ENCODE measurements around the gene TAF3. TPM values are rescaled to one million over a fixed set of nuclear protein-coding genes. Genes with fewer than 3 reads are reported as not detected.

Gene TAF3
- total and polyA plus RNA-seq, 5 donors from 2014 or later = 6.8 to 20.8 (median 8.8) TPM

- no peak for DNase-seq
- H3K4me1 ChIP-seq (ENCODE audit: control insufficient read depth, insufficient read depth, low read length, poor library complexity, severe bottlenecking) = no peaks in the 10 kb centered on the region
- H3K4me3 ChIP-seq (ENCODE audit: low read depth, low read length) = no peak overlapping the region
- H3K36me3 Mint-ChIP-seq = peaks cover 5% of the 10 kb centered on the region
- H3K27ac ChIP-seq (ENCODE audit: insufficient read depth, low read length, poor library complexity, severe bottlenecking) = no peak overlapping the region
- no peaks in the 10 kb centered on the region for H3K9me3 Mint-ChIP-seq
- peaks cover 23 to 57% (median 47%) of the 10 kb centered on the region in 4 donors for H3K4me1 Mint-ChIP-seq
- no peak overlapping the region for H3K4me3 Mint-ChIP-seq
- no peak overlapping the region for H3K27ac Mint-ChIP-seq
- no peaks in the 10 kb centered on the region for H3K9me3 ChIP-seq (ENCODE audit: control insufficient read depth in 2 of 2, low read length in 2 of 2)
- ATAC-seq (ENCODE audit: low read depth in 2 of 2) = no peak
- H3K27me3 ChIP-seq (ENCODE audit: control insufficient read depth, insufficient read depth, low read length) = no peaks in the 10 kb centered on the region
- no peaks in the 10 kb centered on the region for H3K36me3 ChIP-seq (ENCODE audit: control insufficient read depth, insufficient read depth, low read length)
- no peaks in the 10 kb centered on the region for H3K27me3 Mint-ChIP-seq
These were observed 69.0 kb downstream of the TAF3 start for GRCh38 chr10:7887174-7887816.

- Histone ChIP-seq H3K4me3 (ENCODE audit: low read depth, low read length) (no peak overlapping the region), H3K9me3 (ENCODE audit: control insufficient read depth in 2 of 2, low read length in 2 of 2) (no peaks in the 10 kb centered on the region), H3K36me3 (ENCODE audit: control insufficient read depth, insufficient read depth, low read length) (no peaks in the 10 kb centered on the region), H3K4me1 (ENCODE audit: control insufficient read depth, insufficient read depth, low read length, poor library complexity, severe bottlenecking) (no peaks in the 10 kb centered on the region), H3K27ac (ENCODE audit: insufficient read depth, low read length, poor library complexity, severe bottlenecking) (no peak overlapping the region), H3K27me3 (ENCODE audit: control insufficient read depth, insufficient read depth, low read length) (no peaks in the 10 kb centered on the region)
- Mint-ChIP-seq H3K36me3 (peaks cover 12% of the 10 kb centered on the region), H3K27ac (peak overlapping the region in 2 of 3 donors; percentile 12 to 43), H3K9me3 (no peaks in the 10 kb centered on the region), H3K4me3 (no peak overlapping the region), H3K4me1 (peaks cover 23 to 56% (median 48%) of the 10 kb centered on the region in 4 donors), H3K27me3 (no peaks in the 10 kb centered on the region)
- DNase-seq (no peak), ATAC-seq (ENCODE audit: low read depth in 2 of 2) (no peak)
These were observed 71.7 kb downstream of the TAF3 start for GRCh38 chr10:7889947-7890542.

GRCh38 chr10:7890781-7891180 is 72.5 kb downstream of the TAF3 start:
- Mint-ChIP-seq H3K9me3 (no peaks in the 10 kb centered on the region), H3K4me1 (peaks cover 23 to 53% (median 49%) of the 10 kb centered on the region in 4 donors), H3K36me3 (peaks cover 18% of the 10 kb centered on the region), H3K27me3 (no peaks in the 10 kb centered on the region), H3K27ac (no peak overlapping the region), H3K4me3 (peak overlapping the region in 1 of 4 donors; percentile 32)
- Histone ChIP-seq H3K36me3 (ENCODE audit: control insufficient read depth, insufficient read depth, low read length) (no peaks in the 10 kb centered on the region), H3K9me3 (ENCODE audit: control insufficient read depth in 2 of 2, low read length in 2 of 2) (no peaks in the 10 kb centered on the region), H3K4me1 (ENCODE audit: control insufficient read depth, insufficient read depth, low read length, poor library complexity, severe bottlenecking) (no peaks in the 10 kb centered on the region), H3K4me3 (ENCODE audit: low read depth, low read length) (no peak overlapping the region), H3K27ac (ENCODE audit: insufficient read depth, low read length, poor library complexity, severe bottlenecking) (no peak overlapping the region), H3K27me3 (ENCODE audit: control insufficient read depth, insufficient read depth, low read length) (no peaks in the 10 kb centered on the region)
- no peak for DNase-seq
- ATAC-seq (ENCODE audit: low read depth in 2 of 2) = no peak

DNA sequence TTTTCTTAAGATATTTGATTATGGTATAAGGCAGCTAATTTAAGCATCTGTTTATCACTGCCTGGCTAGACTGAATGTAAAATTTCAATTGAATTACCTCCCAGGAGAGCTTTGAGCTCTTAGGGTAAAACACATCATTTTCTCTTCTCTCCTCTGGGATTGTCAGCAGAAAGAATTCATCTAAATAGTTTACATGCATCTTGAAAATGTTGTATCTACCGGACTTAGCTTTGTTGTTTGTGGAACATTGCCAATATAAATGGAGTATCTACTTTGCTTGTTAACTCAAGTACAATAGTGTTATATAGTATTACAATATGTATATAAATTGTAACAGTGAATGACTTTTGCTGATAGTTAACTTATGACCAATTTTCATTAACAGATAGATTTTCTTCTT is 73.3 kb downstream of the TAF3 start:
- H3K27me3 ChIP-seq (ENCODE audit: control insufficient read depth, insufficient read depth, low read length) = no peaks in the 10 kb centered on the region
- no peak for ATAC-seq (ENCODE audit: low read depth in 2 of 2)
- no peaks in the 10 kb centered on the region for H3K9me3 Mint-ChIP-seq
- H3K36me3 Mint-ChIP-seq = peaks cover 24% of the 10 kb centered on the region
- no peak overlapping the region for H3K27ac ChIP-seq (ENCODE audit: insufficient read depth, low read length, poor library complexity, severe bottlenecking)
- peaks cover 6% of the 10 kb centered on the region for H3K36me3 ChIP-seq (ENCODE audit: control insufficient read depth, insufficient read depth, low read length)
- H3K4me3 ChIP-seq (ENCODE audit: low read depth, low read length) = no peak overlapping the region
- DNase-seq = no peak
- peaks cover 19 to 52% (median 48%) of the 10 kb centered on the region in 4 donors for H3K4me1 Mint-ChIP-seq
- H3K27me3 Mint-ChIP-seq = no peaks in the 10 kb centered on the region
- H3K4me1 ChIP-seq (ENCODE audit: control insufficient read depth, insufficient read depth, low read length, poor library complexity, severe bottlenecking) = no peaks in the 10 kb centered on the region
- H3K27ac Mint-ChIP-seq = no peak overlapping the region
- H3K4me3 Mint-ChIP-seq = no peak overlapping the region
- H3K9me3 ChIP-seq (ENCODE audit: control insufficient read depth in 2 of 2, low read length in 2 of 2) = no peaks in the 10 kb centered on the region

- Histone ChIP-seq H3K27ac (ENCODE audit: insufficient read depth, low read length, poor library complexity, severe bottlenecking) (no peak overlapping the region), H3K36me3 (ENCODE audit: control insufficient read depth, insufficient read depth, low read length) (peaks cover 11% of the 10 kb centered on the region), H3K27me3 (ENCODE audit: control insufficient read depth, insufficient read depth, low read length) (no peaks in the 10 kb centered on the region), H3K9me3 (ENCODE audit: control insufficient read depth in 2 of 2, low read length in 2 of 2) (no peaks in the 10 kb centered on the region), H3K4me1 (ENCODE audit: control insufficient read depth, insufficient read depth, low read length, poor library complexity, severe bottlenecking) (no peaks in the 10 kb centered on the region), H3K4me3 (ENCODE audit: low read depth, low read length) (no peak overlapping the region)
- no peak overlapping the region for H3K4me3 Mint-ChIP-seq
- no peak overlapping the region for H3K27ac Mint-ChIP-seq
- H3K36me3 Mint-ChIP-seq = peaks cover 29% of the 10 kb centered on the region
- ATAC-seq (ENCODE audit: low read depth in 2 of 2) (no peak), DNase-seq (no peak)
- peaks cover 19 to 52% (median 49%) of the 10 kb centered on the region in 4 donors for H3K4me1 Mint-ChIP-seq
- H3K27me3 Mint-ChIP-seq = no peaks in the 10 kb centered on the region
- no peaks in the 10 kb centered on the region for H3K9me3 Mint-ChIP-seq
These were observed 73.8 kb downstream of the TAF3 start for GRCh38 chr10:7892146-7892545.

DNA sequence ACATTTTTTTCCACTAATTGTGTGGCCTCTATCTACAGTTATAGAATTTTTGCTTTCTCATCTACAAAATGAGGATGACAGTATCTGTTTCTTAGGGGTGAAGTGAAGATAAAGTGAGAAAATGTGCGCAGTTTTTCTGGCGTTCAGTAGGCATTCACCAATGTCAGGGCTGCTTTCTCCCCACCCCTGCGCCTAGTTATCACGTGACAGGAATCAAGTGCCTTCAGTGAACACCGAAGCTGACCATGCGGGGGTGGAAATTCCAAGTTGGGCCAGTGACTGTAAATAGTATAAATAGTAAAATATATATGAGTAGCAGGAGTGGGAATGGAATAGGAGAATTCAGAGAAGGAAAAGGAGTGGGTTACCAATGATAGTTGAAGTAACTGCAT is 77.4 kb downstream of the TAF3 start:
- no peak for ATAC-seq (ENCODE audit: low read depth in 2 of 2)
- Histone ChIP-seq H3K27ac (ENCODE audit: insufficient read depth, low read length, poor library complexity, severe bottlenecking) (no peak overlapping the region), H3K27me3 (ENCODE audit: control insufficient read depth, insufficient read depth, low read length) (no peaks in the 10 kb centered on the region), H3K9me3 (ENCODE audit: control insufficient read depth in 2 of 2, low read length in 2 of 2) (no peaks in the 10 kb centered on the region), H3K36me3 (ENCODE audit: control insufficient read depth, insufficient read depth, low read length) (peaks cover 15% of the 10 kb centered on the region), H3K4me1 (ENCODE audit: control insufficient read depth, insufficient read depth, low read length, poor library complexity, severe bottlenecking) (no peaks in the 10 kb centered on the region), H3K4me3 (ENCODE audit: low read depth, low read length) (no peak overlapping the region)
- Mint-ChIP-seq H3K27me3 (no peaks in the 10 kb centered on the region), H3K36me3 (peaks cover 50% of the 10 kb centered on the region), H3K4me1 (peaks cover 18 to 36% (median 30%) of the 10 kb centered on the region in 4 donors), H3K27ac (no peak overlapping the region), H3K9me3 (no peaks in the 10 kb centered on the region), H3K4me3 (no peak overlapping the region)
- DNase-seq = no peak

DNA sequence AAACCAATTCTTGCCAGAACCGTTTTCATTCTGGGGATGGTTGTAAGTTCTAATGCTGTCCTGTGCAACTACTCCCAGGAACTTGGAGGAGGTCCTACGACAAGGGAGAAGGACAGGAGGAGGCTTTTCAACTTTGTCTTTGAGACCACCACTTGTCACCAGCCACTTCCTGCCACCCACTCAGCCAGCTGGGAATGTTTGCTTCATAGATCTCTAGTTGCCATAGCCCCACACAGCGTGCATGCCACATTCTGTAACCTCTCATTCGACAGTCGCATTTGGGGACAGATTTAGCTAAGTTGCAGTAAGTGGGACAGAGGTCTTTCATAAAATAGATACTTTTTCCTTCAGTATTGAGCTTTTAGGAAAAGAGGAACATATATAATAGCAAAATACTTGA is 78.0 kb downstream of the TAF3 start:
- H3K36me3 ChIP-seq (ENCODE audit: control insufficient read depth, insufficient read depth, low read length) = peaks cover 15% of the 10 kb centered on the region
- peaks cover 16 to 32% (median 27%) of the 10 kb centered on the region in 4 donors for H3K4me1 Mint-ChIP-seq
- H3K4me3 ChIP-seq (ENCODE audit: low read depth, low read length) = no peak overlapping the region
- H3K27ac Mint-ChIP-seq = no peak overlapping the region
- no peaks in the 10 kb centered on the region for H3K9me3 ChIP-seq (ENCODE audit: control insufficient read depth in 2 of 2, low read length in 2 of 2)
- H3K4me3 Mint-ChIP-seq = no peak overlapping the region
- H3K9me3 Mint-ChIP-seq = no peaks in the 10 kb centered on the region
- no peak overlapping the region for H3K27ac ChIP-seq (ENCODE audit: insufficient read depth, low read length, poor library complexity, severe bottlenecking)
- no peaks in the 10 kb centered on the region for H3K27me3 ChIP-seq (ENCODE audit: control insufficient read depth, insufficient read depth, low read length)
- no peak for DNase-seq
- H3K36me3 Mint-ChIP-seq = peaks cover 50% of the 10 kb centered on the region
- no peak for ATAC-seq (ENCODE audit: low read depth in 2 of 2)
- H3K4me1 ChIP-seq (ENCODE audit: control insufficient read depth, insufficient read depth, low read length, poor library complexity, severe bottlenecking) = no peaks in the 10 kb centered on the region
- H3K27me3 Mint-ChIP-seq = no peaks in the 10 kb centered on the region

GRCh38 chr10:7901256-7901655 is 83.0 kb downstream of the TAF3 start:
- no peak overlapping the region for H3K4me3 ChIP-seq (ENCODE audit: low read depth, low read length)
- Mint-ChIP-seq H3K4me1 (peaks cover 8 to 46% (median 22%) of the 10 kb centered on the region in 4 donors), H3K27ac (no peak overlapping the region), H3K36me3 (peaks cover 32% of the 10 kb centered on the region), H3K4me3 (no peak overlapping the region), H3K9me3 (no peaks in the 10 kb centered on the region), H3K27me3 (no peaks in the 10 kb centered on the region)
- H3K4me1 ChIP-seq (ENCODE audit: control insufficient read depth, insufficient read depth, low read length, poor library complexity, severe bottlenecking) = no peaks in the 10 kb centered on the region
- no peaks in the 10 kb centered on the region for H3K27me3 ChIP-seq (ENCODE audit: control insufficient read depth, insufficient read depth, low read length)
- no peak overlapping the region for H3K27ac ChIP-seq (ENCODE audit: insufficient read depth, low read length, poor library complexity, severe bottlenecking)
- peaks cover 12% of the 10 kb centered on the region for H3K36me3 ChIP-seq (ENCODE audit: control insufficient read depth, insufficient read depth, low read length)
- no peak for DNase-seq
- no peak for ATAC-seq (ENCODE audit: low read depth in 2 of 2)
- no peaks in the 10 kb centered on the region for H3K9me3 ChIP-seq (ENCODE audit: control insufficient read depth in 2 of 2, low read length in 2 of 2)
